Calu3 (cell line): Measurements from ENCODE around the gene OR1D5. TPM values are rescaled to one million over a fixed set of nuclear protein-coding genes. Genes with fewer than 3 reads are reported as not detected.

Source experiments
- BruUV-seq: library from RNA; stranded (reverse); fragments of 400-500 nt; replicated peaks from 2 replicates; lab custom pipeline; 2021; lab: Mats Ljungman, UMichigan
- CTCF ChIA-PET: fragments of 300-600 bp; sonication (Branson Sonifier 250); formaldehyde crosslinking; loops from one replicate; lab custom pipeline; 2022; ENCODE audit warnings: antibody characterized with exemption; lab: Charles Lee
- DNase-seq: peaks from one replicate; pipeline ENCODE4 v3.0.0; 2022
- H3K27ac Mint-ChIP-seq: one replicate; pipeline ENCODE4 v1.8.0; 2022; ENCODE audit warnings: mixed read lengths; ENCODE audit not compliant: unreplicated experiment
- H3K27me3 Mint-ChIP-seq: one replicate; pipeline ENCODE4 v1.8.0; 2022; ENCODE audit warnings: mixed read lengths; ENCODE audit not compliant: unreplicated experiment
- H3K36me3 Mint-ChIP-seq: one replicate; pipeline ENCODE4 v1.8.0; 2022; ENCODE audit warnings: mild to moderate bottlenecking, moderate library complexity, mixed read lengths; ENCODE audit not compliant: insufficient read depth, unreplicated experiment
- H3K4me1 Mint-ChIP-seq: one replicate; pipeline ENCODE4 v1.8.0; 2022; ENCODE audit warnings: mild to moderate bottlenecking, low read depth, mixed read lengths; ENCODE audit not compliant: unreplicated experiment
- H3K4me3 Mint-ChIP-seq: one replicate; pipeline ENCODE4 v1.8.0; 2022; ENCODE audit warnings: mild to moderate bottlenecking, low read depth, moderate library complexity, mixed read lengths; ENCODE audit not compliant: unreplicated experiment
- H3K9me3 Mint-ChIP-seq: one replicate; pipeline ENCODE4 v1.8.0; 2022; ENCODE audit warnings: low read depth, mixed read lengths; ENCODE audit not compliant: unreplicated experiment
- CTCF ChIP-seq: fragments of 200-600 bp; IDR thresholded peaks from one replicate; pipeline ENCODE4 v1.8.0; 2022; ENCODE audit warnings: antibody characterized with exemption; ENCODE audit not compliant: unreplicated experiment
- intact Hi-C: fragments of 100-400 bp; cut with micrococcal nuclease; formaldehyde crosslinking; loops from one replicate; pipeline ENCODE4 v1.10.0; 2022; ENCODE audit not compliant: unreplicated experiment
- total RNA-seq: library from RNA; stranded (reverse); gene quantifications from 2 replicates; pipeline ENCODE4 v1.2.3, GENCODE V29; 2022

Gene OR1D5
- total RNA-seq, 1 experiment from 2014 or later: not detected

- no peak for TF ChIP-seq CTCF
- Mint-ChIP-seq H3K27ac (no peak overlapping the region), H3K27me3 (no peaks in the 10 kb centered on the region), H3K4me3 (no peak overlapping the region), H3K9me3 (peaks cover 8% of the 10 kb centered on the region), H3K36me3 (peaks cover 32% of the 10 kb centered on the region), H3K4me1 (no peaks in the 10 kb centered on the region)
- CTCF ChIA-PET: no interaction called here
- no TSS peak for BruUV-seq
- DNase-seq: no peak
- intact Hi-C loops: no loop called here
These were observed 37.1 kb downstream of the OR1D5 start for GRCh38 chr17:3026125-3026855.

GRCh38 chr17:3025421-3026124, 37.8 kb downstream of the OR1D5 start:
- CTCF ChIA-PET: no interaction called here
- Mint-ChIP-seq H3K9me3 (peaks cover 11% of the 10 kb centered on the region), H3K36me3 (peaks cover 32% of the 10 kb centered on the region), H3K4me1 (no peaks in the 10 kb centered on the region), H3K4me3 (no peak overlapping the region), H3K27me3 (no peaks in the 10 kb centered on the region), H3K27ac (no peak overlapping the region)
- no peak for TF ChIP-seq CTCF
- DNase-seq: no peak
- BruUV-seq: no TSS peak
- intact Hi-C loops: no loop called here

DNA sequence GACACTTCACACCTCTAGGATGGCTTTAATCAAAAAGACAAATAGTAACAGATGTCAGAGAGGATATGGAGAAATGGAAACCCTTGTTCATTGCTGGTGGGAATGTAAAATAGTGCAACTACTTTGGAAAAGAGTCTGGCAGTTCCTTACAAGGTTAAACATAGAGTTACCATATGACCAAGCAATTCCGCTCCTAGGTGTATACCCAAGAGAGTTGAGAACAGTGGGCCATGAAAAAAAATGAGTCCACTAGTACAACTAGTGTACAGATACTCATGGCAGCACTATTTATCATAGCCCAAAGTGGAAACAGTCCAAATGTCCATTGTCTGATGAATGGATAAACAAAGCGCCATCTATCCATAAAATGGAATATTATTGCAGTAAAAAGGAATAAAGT, 39.1 kb downstream of the OR1D5 start:
- CTCF ChIA-PET: no interaction called here
- H3K9me3 Mint-ChIP-seq: peaks cover 11% of the 10 kb centered on the region
- no peak for TF ChIP-seq CTCF
- DNase-seq: no peak
- no peaks in the 10 kb centered on the region for H3K27me3 Mint-ChIP-seq
- H3K4me1 Mint-ChIP-seq: no peaks in the 10 kb centered on the region
- H3K36me3 Mint-ChIP-seq: peaks cover 32% of the 10 kb centered on the region
- no peak overlapping the region for H3K4me3 Mint-ChIP-seq
- BruUV-seq: no TSS peak
- peak overlapping the region; percentile 33 for H3K27ac Mint-ChIP-seq
- intact Hi-C loops: no loop called here

DNA sequence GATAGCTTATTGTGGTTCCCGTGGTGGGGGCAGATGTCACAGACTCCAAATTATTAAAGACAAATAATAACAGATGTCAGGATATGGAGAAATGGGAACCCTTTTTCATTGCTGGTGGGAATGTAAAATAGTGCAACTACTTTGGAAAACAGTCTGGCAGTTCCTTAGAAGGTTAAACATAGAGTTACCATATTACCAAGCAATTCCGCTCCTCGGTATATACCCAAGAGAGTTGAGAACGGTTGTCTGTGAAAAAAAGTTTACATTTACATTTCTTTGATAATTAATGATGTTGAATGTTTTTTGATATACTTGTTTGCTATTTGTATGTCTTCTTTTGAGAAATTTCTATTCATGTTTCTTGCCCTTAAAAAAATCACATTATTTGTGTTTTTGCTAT, 41.2 kb downstream of the OR1D5 start:
- peaks cover 24% of the 10 kb centered on the region for H3K36me3 Mint-ChIP-seq
- BruUV-seq: no TSS peak
- CTCF ChIA-PET: no interaction called here

More for the DNA sequence above, 41.2 kb downstream of the OR1D5 start:
- no peak overlapping the region for H3K4me3 Mint-ChIP-seq
- no peak for TF ChIP-seq CTCF
- H3K27me3 Mint-ChIP-seq: no peaks in the 10 kb centered on the region
- DNase-seq: no peak
- intact Hi-C loops: no loop called here
- no peaks in the 10 kb centered on the region for H3K4me1 Mint-ChIP-seq
- H3K27ac Mint-ChIP-seq: no peak overlapping the region
- H3K9me3 Mint-ChIP-seq: peaks cover 11% of the 10 kb centered on the region
